Gastroesophageal sphincter (tissue), 4 donors: Measurements from ENCODE around the gene TRPV6. TPM values are rescaled to one million over a fixed set of nuclear protein-coding genes. Genes with fewer than 3 reads are reported as not detected.
A peak's percentile ranks its signal among the peaks of the same experiment; 100 is the strongest.

ENCODE experiments used
- ATAC-seq: fragments of 150-250 bp; one replicate; pipeline ENCODE4 v1.9.1; 2016; ENCODE audit warnings: mild to moderate bottlenecking, moderate library complexity
- H3K27ac ChIP-seq, 4 donors: fragments of 200-600 bp; sonication (generic) in 3 of 4; 1 replicate in 3 of 4; 2 replicates in 1 of 4; pipeline ENCODE4 v1.5.1; 2016 to 2019
- H3K27me3 ChIP-seq: fragments of 200-600 bp; sonication (generic); one replicate; pipeline ENCODE4 v1.5.1; 2019
- H3K36me3 ChIP-seq, 2 donors: fragments of 200-600 bp; sonication (generic); one replicate each; pipeline ENCODE4 v1.5.1; 2019; ENCODE audit warnings: control low read depth in 1 of 2
- H3K4me1 ChIP-seq, 3 donors: fragments of 200-600 bp; sonication (generic); 1 replicate in 2 of 3; 2 replicates in 1 of 3; pipeline ENCODE4 v1.5.1; 2016 to 2019; ENCODE audit warnings: control low read depth in 2 of 3
- H3K4me3 ChIP-seq, 2 donors: fragments of 200-600 bp; sonication (generic); one replicate each; pipeline ENCODE4 v1.5.1; 2019; ENCODE audit warnings: mild to moderate bottlenecking in 1 of 2, moderate library complexity in 1 of 2
- H3K9me3 ChIP-seq, 3 donors: fragments of 200-600 bp; sonication (generic); one replicate each; pipeline ENCODE4 v1.5.1; 2017 to 2019; ENCODE audit warnings: control low read depth in 2 of 3
- CTCF ChIP-seq, 4 experiments: fragments of 200-600 bp in 2 of 4; fragments of 450-650 bp in 2 of 4; sonication (generic) in 1 of 4; IDR thresholded peaks; one replicate each; pipeline ENCODE4 v1.5.1; 2017 to 2019; ENCODE audit warnings: antibody characterized with exemption in 4 of 4, mild to moderate bottlenecking in 2 of 4, moderate library complexity in 2 of 4
- EP300 ChIP-seq: sonication (generic); formaldehyde crosslinking; IDR thresholded peaks from one replicate; pipeline ENCODE4 v1.6.1; 2017; ENCODE audit warnings: antibody characterized with exemption, mild to moderate bottlenecking
- POLR2A ChIP-seq, 2 donors: fragments of 450-650 bp; IDR thresholded peaks; one replicate each; pipeline ENCODE4 v1.6.1; 2017; ENCODE audit warnings: antibody characterized with exemption in 2 of 2, mild to moderate bottlenecking in 2 of 2, moderate library complexity in 1 of 2
- POLR2AphosphoS5 ChIP-seq: sonication (generic); formaldehyde crosslinking; IDR thresholded peaks from one replicate; pipeline ENCODE4 v1.6.1; 2017; ENCODE audit warnings: antibody characterized with exemption
- WGBS, 2 donors: methylation state at CpG; one replicate each; pipeline ENCODE4 v1.1.5; 2018; ENCODE audit warnings: low coverage in 1 of 2; 5-methylcytosine and 5-hydroxymethylcytosine counted together
- total RNA-seq, 4 donors: library from RNA; depleted of rRNA; stranded (reverse); fragments of >200 nt; gene quantifications; one replicate each; pipeline ENCODE4 v1.1.0, GENCODE V29; 2016

The TRPV6 gene
- total RNA-seq, 4 donors from 2014 or later, result 0.16 TPM; not detected in 3

- peaks cover 0 to 9% of the 10 kb centered on the region in 2 donors for H3K36me3 ChIP-seq
- H3K4me1 ChIP-seq, result peaks cover 0 to 29% (median 7%) of the 10 kb centered on the region in 3 donors
- no peak overlapping the region for H3K27ac ChIP-seq
- no peak overlapping the region for H3K4me3 ChIP-seq
- no peaks in the 10 kb centered on the region for H3K27me3 ChIP-seq
- no peaks in the 10 kb centered on the region for H3K9me3 ChIP-seq
- no peak for ATAC-seq
- 92% methylated on average over 1 to 4 of the region's 5 CpGs for WGBS, 2 donors
- TF ChIP-seq POLR2A (IDR thresholded peaks at IDR 0.05), result no peak
- no peak for TF ChIP-seq CTCF (IDR thresholded peaks at IDR 0.05)
- no peak for TF ChIP-seq EP300
- no peak for TF ChIP-seq POLR2AphosphoS5
Measured at GRCh38 chr7:142857625-142858024, 27.9 kb downstream of the TRPV6 start.

DNA sequence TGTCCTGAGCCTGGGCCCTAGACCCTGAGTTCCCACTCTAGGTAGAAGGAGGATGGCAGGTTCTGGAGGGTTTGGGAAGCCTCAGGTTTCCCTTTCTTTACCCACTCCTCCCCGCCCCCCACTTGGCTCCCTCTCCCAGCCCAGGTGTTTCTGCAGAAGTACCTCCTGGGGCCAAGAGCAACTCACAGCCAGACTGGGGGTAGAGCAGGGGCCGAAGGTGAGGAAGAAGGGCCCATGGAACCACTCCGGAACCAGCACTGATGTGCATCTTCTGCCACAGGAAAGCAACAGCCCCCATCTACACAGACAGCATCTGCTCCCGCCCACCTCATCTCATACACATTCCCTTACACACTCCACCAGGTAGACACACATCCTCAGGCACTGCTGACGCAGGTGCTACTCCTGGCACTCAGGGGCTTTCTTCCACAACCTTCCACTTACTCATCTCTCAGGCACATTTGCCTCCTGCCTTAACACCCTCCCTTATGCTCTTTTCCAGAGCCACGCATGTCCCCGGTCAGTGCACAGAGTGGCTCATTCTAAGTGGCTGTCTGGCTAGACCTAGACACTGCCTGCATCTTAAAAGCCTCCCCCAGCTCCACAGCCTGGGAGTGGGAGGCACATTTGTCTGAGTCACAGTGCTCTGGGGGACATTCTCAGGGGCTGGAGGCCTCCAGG lies 28.8 kb downstream of the TRPV6 start:
- Histone ChIP-seq H3K27ac (peak overlapping the region in 2 of 4 donors; percentile 15 to 20), H3K27me3 (no peaks in the 10 kb centered on the region)

GRCh38 chr7:142855756-142856564 lies 29.6 kb downstream of the TRPV6 start:
- Histone ChIP-seq H3K9me3 (no peaks in the 10 kb centered on the region), H3K27ac (peak overlapping the region in 3 of 4 donors; percentile 15 to 83 (median 71)), H3K36me3 (no peaks in the 10 kb centered on the region), H3K4me1 (peaks cover 0 to 29% (median 7%) of the 10 kb centered on the region in 3 donors), H3K27me3 (peaks cover 4% of the 10 kb centered on the region), H3K4me3 (peak overlapping the region; percentile 60 to 61)
- WGBS, 2 donors, result 45 to 87% methylated on average over 2 to 4 of the region's 12 CpGs
- ATAC-seq, result peak; percentile 58
- no peak for TF ChIP-seq POLR2A (IDR thresholded peaks at IDR 0.05)
- peak; percentile 80 for TF ChIP-seq POLR2AphosphoS5

More for the DNA sequence above, 28.8 kb downstream of the TRPV6 start:
- TF ChIP-seq POLR2AphosphoS5, result no peak
- no peak for TF ChIP-seq CTCF (IDR thresholded peaks at IDR 0.05)
- TF ChIP-seq EP300, result no peak
- TF ChIP-seq POLR2A (IDR thresholded peaks at IDR 0.05), result no peak
- H3K36me3 ChIP-seq, result peaks cover 0 to 2% of the 10 kb centered on the region in 2 donors
- no peak overlapping the region for H3K4me3 ChIP-seq
- ATAC-seq, result no peak
- 80 to 91% methylated on average over 2 to 4 of the region's 7 CpGs for WGBS, 2 donors
- no peaks in the 10 kb centered on the region for H3K9me3 ChIP-seq
- peaks cover 0 to 29% (median 7%) of the 10 kb centered on the region in 3 donors for H3K4me1 ChIP-seq

DNA sequence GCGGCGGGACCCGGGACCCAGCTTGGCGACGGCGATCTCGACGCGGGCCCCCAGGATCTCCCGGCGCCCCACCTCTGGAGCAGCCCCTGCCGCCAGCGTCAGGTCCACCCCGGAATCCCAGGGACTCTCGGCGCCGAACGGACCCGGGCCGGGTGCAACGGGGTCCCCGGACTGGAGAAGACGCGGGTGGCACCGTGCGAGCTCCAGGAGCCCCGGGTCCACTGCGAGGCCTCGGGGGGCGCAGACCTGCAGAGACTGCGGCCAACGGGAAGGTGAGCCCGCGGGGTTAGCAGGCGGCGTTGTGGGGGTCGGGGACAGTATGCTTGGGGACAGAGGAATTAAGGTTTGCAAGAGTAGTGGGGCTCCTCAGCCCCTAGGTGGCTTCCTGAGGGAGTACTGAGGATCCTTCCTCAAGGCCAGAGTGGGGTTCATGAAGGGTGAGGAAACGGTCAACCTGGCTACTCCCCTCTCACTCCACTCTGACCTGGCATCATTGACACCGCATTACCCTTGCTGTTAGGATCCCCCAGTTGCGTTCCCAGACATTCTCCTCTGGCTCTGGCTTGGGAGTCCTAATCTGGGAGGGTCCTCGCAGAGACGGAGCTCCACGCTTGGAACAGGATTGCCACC lies 30.3 kb downstream of the TRPV6 start:
- Histone ChIP-seq H3K4me1 (peaks cover 0 to 29% (median 7%) of the 10 kb centered on the region in 3 donors), H3K4me3 (peak overlapping the region; percentile 60 to 61), H3K27ac (peak overlapping the region in 3 of 4 donors; percentile 71 to 83 (median 74)), H3K36me3 (no peaks in the 10 kb centered on the region), H3K27me3 (peaks cover 4% of the 10 kb centered on the region), H3K9me3 (no peaks in the 10 kb centered on the region)
- ATAC-seq, result peak; percentile 5
- TF ChIP-seq POLR2AphosphoS5 (no peak), POLR2A (IDR thresholded peaks at IDR 0.05) (no peak), CTCF (IDR thresholded peaks at IDR 0.05) (no peak), EP300 (no peak)
- WGBS, 2 donors, result no CpG with 5 or more reads among the region's 43 CpGs
